Testis (tissue), 2 donors: ENCODE measurements around the gene KCTD17.

Experiments used
- CTCF ChIP-seq, 3 experiments: fragments of 450-650 bp in 2 of 3; fragments of 200-600 bp in 1 of 3; sonication (generic) in 1 of 3; IDR thresholded peaks; one replicate each; pipeline ENCODE4 v1.5.1; 2016 to 2019; ENCODE audit warnings: antibody characterized with exemption in 3 of 3, mild to moderate bottlenecking in 2 of 3, moderate library complexity in 1 of 3
- POLR2A ChIP-seq: fragments of 450-650 bp; IDR thresholded peaks from one replicate; pipeline ENCODE4 v1.6.1; 2017; ENCODE audit warnings: antibody characterized with exemption, mild to moderate bottlenecking, moderate library complexity

GRCh38 chr22:37010174-37010573 is 41.4 kb upstream of the KCTD17 start:
- TF ChIP-seq CTCF (IDR thresholded peaks at IDR 0.05) (no peak), POLR2A (no peak)
